LNCAP (cell line): Measurements from ENCODE around the gene OR9I1.
A peak's percentile ranks its signal among the peaks of the same experiment; 100 is the strongest.

Experiments
- CTCF ChIP-seq: fragments of 450-650 bp; IDR thresholded peaks from 2 replicates; pipeline ENCODE4 v1.5.1; 2017; ENCODE audit warnings: mild to moderate bottlenecking

The OR9I1 gene

GRCh38 chr11:58068655-58069054 lies 56.7 kb downstream of the OR9I1 start:
- peak; percentile 15; the same call in 1 of the 2 replicates for TF ChIP-seq CTCF

- no peak for TF ChIP-seq CTCF
Observed at GRCh38 chr11:58067685-58068084, 57.6 kb downstream of the OR9I1 start.
